Stomach (tissue), 4 donors: ENCODE data around the gene FKBP10.

ENCODE experiments used
- EP300 ChIP-seq: sonication (generic); formaldehyde crosslinking; IDR thresholded peaks from one replicate; pipeline ENCODE4 v1.6.1; 2017; ENCODE audit warnings: antibody characterized with exemption
- POLR2A ChIP-seq, 4 donors: fragments of 450-650 bp; IDR thresholded peaks; one replicate each; pipeline ENCODE4 v1.6.1; 2016; ENCODE audit warnings: antibody characterized with exemption in 4 of 4, control low read depth in 2 of 4, mild to moderate bottlenecking in 1 of 4, moderate library complexity in 1 of 4
- TF ChIP-seq, protein P1 (sequence below), 7 experiments: fragments of 450-650 bp in 4 of 7; fragments of 200-600 bp in 3 of 7; sonication (generic) in 3 of 7; IDR thresholded peaks; one replicate each; pipeline ENCODE4 v1.5.1; 2016 to 2019; ENCODE audit warnings: antibody characterized with exemption in 7 of 7, control low read depth in 2 of 7, mild to moderate bottlenecking in 1 of 7

DNA sequence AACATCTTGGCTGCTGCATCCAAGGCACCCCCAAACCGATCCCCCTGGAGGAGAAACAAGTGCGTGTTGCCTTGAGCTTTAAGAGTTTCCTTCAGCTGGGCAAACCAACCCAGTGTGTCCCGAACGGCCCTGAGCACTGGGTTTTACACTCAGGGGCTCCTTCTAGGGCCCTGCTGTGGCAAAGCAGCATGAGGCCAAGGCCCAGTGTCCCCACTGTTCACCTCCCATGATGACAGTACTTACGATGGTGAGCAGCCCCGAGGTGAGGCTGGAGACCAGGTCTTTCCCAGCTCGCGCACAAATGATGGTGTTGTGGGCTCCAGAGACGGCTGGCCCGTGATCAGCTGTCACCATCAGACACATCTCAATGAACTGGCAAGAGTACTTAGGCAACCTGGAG is 59.0 kb downstream of the FKBP10 start:
- no peak for TF ChIP-seq EP300
- TF ChIP-seq, protein P1, sequence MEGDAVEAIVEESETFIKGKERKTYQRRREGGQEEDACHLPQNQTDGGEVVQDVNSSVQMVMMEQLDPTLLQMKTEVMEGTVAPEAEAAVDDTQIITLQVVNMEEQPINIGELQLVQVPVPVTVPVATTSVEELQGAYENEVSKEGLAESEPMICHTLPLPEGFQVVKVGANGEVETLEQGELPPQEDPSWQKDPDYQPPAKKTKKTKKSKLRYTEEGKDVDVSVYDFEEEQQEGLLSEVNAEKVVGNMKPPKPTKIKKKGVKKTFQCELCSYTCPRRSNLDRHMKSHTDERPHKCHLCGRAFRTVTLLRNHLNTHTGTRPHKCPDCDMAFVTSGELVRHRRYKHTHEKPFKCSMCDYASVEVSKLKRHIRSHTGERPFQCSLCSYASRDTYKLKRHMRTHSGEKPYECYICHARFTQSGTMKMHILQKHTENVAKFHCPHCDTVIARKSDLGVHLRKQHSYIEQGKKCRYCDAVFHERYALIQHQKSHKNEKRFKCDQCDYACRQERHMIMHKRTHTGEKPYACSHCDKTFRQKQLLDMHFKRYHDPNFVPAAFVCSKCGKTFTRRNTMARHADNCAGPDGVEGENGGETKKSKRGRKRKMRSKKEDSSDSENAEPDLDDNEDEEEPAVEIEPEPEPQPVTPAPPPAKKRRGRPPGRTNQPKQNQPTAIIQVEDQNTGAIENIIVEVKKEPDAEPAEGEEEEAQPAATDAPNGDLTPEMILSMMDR (IDR thresholded peaks at IDR 0.05) = no peak
- no peak for TF ChIP-seq POLR2A (IDR thresholded peaks at IDR 0.05)
